ENCODE measurements around the gene FBXW5. TPM values are rescaled to one million over a fixed set of nuclear protein-coding genes. Genes with fewer than 3 reads are reported as not detected.

FBXW5 gene
- total RNA-seq, 3 donors from 2014 or later = 103 to 183 (median 126) TPM

GRCh38 chr9:136983167-136983566 lies 38.6 kb upstream of the FBXW5 start:
- no peak for DNase-seq (ENCODE audit: low spot score in 2 of 2)
- peaks cover 14 to 31% of the 10 kb centered on the region in 2 donors for H3K27me3 ChIP-seq
- H3K4me1 ChIP-seq = no peaks in the 10 kb centered on the region
- H3K4me3 ChIP-seq = no peak overlapping the region
- intact Hi-C loops (cut with DNase I; ENCODE audit: low total_unique reads) = no loop called here
- H3K9me3 ChIP-seq = no peaks in the 10 kb centered on the region
- no peaks in the 10 kb centered on the region for H3K36me3 ChIP-seq
- TF ChIP-seq POLR2AphosphoS5 (IDR thresholded peaks at IDR 0.05) = no peak
- no peak for TF ChIP-seq POLR2A (IDR thresholded peaks at IDR 0.05)
- no peak for TF ChIP-seq CTCF (IDR thresholded peaks at IDR 0.05)
- no peak overlapping the region for H3K27ac ChIP-seq

DNA sequence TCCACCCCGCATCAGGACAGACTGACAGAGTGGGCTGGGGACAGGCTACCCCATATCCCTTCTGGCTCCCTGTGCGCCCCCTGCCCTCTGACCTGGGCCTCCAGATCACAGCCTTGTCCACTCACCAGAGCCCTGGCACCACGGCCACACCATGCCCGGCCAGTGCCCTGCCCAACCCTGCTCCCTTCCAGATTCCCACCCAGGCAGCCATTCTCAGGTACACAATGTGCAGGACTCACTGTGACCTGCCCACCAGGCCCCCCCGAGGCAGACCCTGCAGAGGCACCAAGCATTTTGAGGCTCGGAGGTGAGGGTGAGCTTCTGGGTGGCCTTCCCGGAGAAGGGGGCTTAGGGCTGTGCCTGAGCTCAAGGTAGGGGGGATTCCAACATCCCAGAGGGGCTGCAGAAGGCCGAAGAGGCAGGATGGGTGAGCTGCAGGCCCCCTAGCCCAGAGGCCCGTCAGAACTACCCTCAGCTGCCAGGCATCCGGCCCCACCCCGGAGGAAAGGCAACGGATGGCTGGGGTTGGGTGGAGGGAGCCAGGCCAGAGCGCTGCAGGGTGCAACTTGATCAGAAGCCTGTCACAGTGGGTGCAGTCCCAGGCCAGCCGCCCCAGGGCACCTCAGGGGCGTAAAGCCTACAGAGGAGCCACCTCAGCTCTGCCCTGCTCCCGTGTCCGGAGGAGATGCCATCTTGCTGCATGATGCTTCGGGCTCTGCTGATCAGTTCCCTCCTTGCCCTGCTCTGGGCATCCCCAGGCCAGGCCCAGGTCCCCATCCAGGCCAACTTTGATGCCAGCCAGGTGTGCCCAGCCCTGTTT lies 37.9 kb upstream of the FBXW5 start, which contains the start of gene LCNL1:
TSS of gene LCNL1 (plus strand) at position 762 of the 820 bp plus-strand sequence. CDS start 594 bp downstream, outside the sequence.
- Histone ChIP-seq H3K36me3 (no peaks in the 10 kb centered on the region), H3K27me3 (peaks cover 14 to 31% of the 10 kb centered on the region in 2 donors), H3K4me3 (no peak within 1 kb of the TSS), H3K9me3 (no peaks in the 10 kb centered on the region), H3K27ac (no peak within 1 kb of the TSS), H3K4me1 (no peaks in the 10 kb centered on the region)
- intact Hi-C loops (cut with DNase I; ENCODE audit: low total_unique reads) = no loop called here
- no peak for DNase-seq (ENCODE audit: low spot score in 2 of 2)
- TF ChIP-seq POLR2AphosphoS5 (IDR thresholded peaks at IDR 0.05) = no peak
- no peak for TF ChIP-seq POLR2A (IDR thresholded peaks at IDR 0.05)
- no peak for TF ChIP-seq CTCF (IDR thresholded peaks at IDR 0.05)

DNA sequence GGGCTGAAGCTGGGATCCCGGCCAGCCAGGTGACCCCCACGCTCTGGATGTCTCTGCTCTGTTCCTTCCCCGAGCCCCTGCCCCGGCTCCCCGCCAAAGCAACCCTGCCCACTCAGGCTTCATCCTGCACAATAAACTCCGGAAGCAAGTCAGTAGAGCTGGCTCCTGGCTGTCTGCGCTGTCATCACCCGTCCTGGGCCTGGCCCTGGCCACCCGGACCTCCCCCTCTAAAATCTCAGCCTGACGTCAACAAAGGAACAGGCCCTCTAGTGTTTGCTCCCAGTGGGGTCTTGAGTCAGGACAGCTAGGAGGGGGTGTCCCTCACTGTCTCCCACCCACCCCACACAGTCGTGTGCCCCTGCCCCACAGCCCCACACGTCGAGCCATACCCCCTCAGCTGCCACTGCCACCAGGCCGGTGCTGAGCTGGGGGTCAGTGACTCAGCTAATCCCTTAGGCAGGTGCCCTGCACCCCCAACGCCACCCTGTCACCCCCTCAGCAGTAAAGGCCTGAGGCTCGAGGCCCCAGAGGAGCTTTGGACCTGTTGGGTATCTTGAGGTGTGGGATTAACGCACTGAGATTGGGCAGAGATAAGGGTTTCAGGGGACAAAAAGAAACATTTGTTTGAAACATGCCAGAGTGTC lies 37.2 kb upstream of the FBXW5 start:
- peak overlapping the region in 1 of 2 donors; percentile 9 for H3K27ac ChIP-seq
- H3K4me1 ChIP-seq = no peaks in the 10 kb centered on the region
- no peak for DNase-seq (ENCODE audit: low spot score in 2 of 2)
- no peaks in the 10 kb centered on the region for H3K36me3 ChIP-seq
- TF ChIP-seq CTCF (IDR thresholded peaks at IDR 0.05) (no peak), POLR2AphosphoS5 (IDR thresholded peaks at IDR 0.05) (no peak), POLR2A (IDR thresholded peaks at IDR 0.05) (no peak)
- H3K4me3 ChIP-seq = no peak overlapping the region
- H3K9me3 ChIP-seq = no peaks in the 10 kb centered on the region
- peaks cover 14 to 31% of the 10 kb centered on the region in 2 donors for H3K27me3 ChIP-seq
- intact Hi-C loops (cut with DNase I; ENCODE audit: low total_unique reads) = no loop called here

GRCh38 chr9:136980669-136981478 lies 36.3 kb upstream of the FBXW5 start:
- TF ChIP-seq POLR2A (IDR thresholded peaks at IDR 0.05) = no peak
- no peak for TF ChIP-seq POLR2AphosphoS5 (IDR thresholded peaks at IDR 0.05)
- TF ChIP-seq CTCF (IDR thresholded peaks at IDR 0.05) = no peak
- Histone ChIP-seq H3K4me1 (no peaks in the 10 kb centered on the region), H3K36me3 (no peaks in the 10 kb centered on the region), H3K27me3 (peaks cover 13 to 28% of the 10 kb centered on the region in 2 donors), H3K9me3 (no peaks in the 10 kb centered on the region), H3K4me3 (no peak overlapping the region), H3K27ac (peak overlapping the region in 1 of 2 donors; percentile 9)
- intact Hi-C loops (cut with DNase I; ENCODE audit: low total_unique reads) = no loop called here
- DNase-seq (ENCODE audit: low spot score in 2 of 2) = no peak

Measured in breast epithelium (tissue), 4 donors.